NCI-H1417 (cell line): ENCODE results near the gene SORL1.

Experiments
- DNase-seq, 3 experiments: peaks; one replicate each; lab custom pipeline; 2025; lab: John Stamatoyannopoulos, UW

Gene SORL1

GRCh38 chr11:121508449-121508848 is 56.3 kb downstream of the SORL1 start:
- peak in 1 of 3 experiments; percentile 31 for DNase-seq

- DNase-seq, result no peak
Measured at GRCh38 chr11:121510438-121510837, 58.3 kb downstream of the SORL1 start.

GRCh38 chr11:121512468-121513465 is 60.7 kb downstream of the SORL1 start:
- DNase-seq, result peak in 1 of 3 experiments; percentile 11

- peak in 1 of 3 experiments; percentile 48 for DNase-seq
Measured at GRCh38 chr11:121513807-121514206, 61.7 kb downstream of the SORL1 start.

GRCh38 chr11:121514432-121515334 is 62.6 kb downstream of the SORL1 start:
- peak in 1 of 3 experiments; percentile 88 for DNase-seq

- DNase-seq, result no peak
Measured at GRCh38 chr11:121515335-121515671, 63.2 kb downstream of the SORL1 start.

- no peak for DNase-seq
Measured at GRCh38 chr11:121517996-121518395, 65.9 kb downstream of the SORL1 start.

- DNase-seq, result no peak
Measured at GRCh38 chr11:121520243-121521144, 68.4 kb downstream of the SORL1 start.

GRCh38 chr11:121521145-121522042 is 69.3 kb downstream of the SORL1 start:
- no peak for DNase-seq

- no peak for DNase-seq
Measured at GRCh38 chr11:121522043-121522941, 70.2 kb downstream of the SORL1 start.

GRCh38 chr11:121523581-121524232 is 71.6 kb downstream of the SORL1 start:
- peak in 1 of 3 experiments; percentile 66 for DNase-seq

- peak in 1 of 3 experiments; percentile 37 for DNase-seq
Measured at GRCh38 chr11:121524233-121524631, 72.1 kb downstream of the SORL1 start.

GRCh38 chr11:121525376-121525775 is 73.3 kb downstream of the SORL1 start:
- no peak for DNase-seq

- DNase-seq, result no peak
Measured at GRCh38 chr11:121530257-121530656, 78.1 kb downstream of the SORL1 start.

- no peak for DNase-seq
Measured at GRCh38 chr11:121533601-121534000, 81.5 kb downstream of the SORL1 start.

GRCh38 chr11:121534131-121535093 is 82.3 kb downstream of the SORL1 start:
- peak; percentile 15 to 56 (median 53) for DNase-seq

- DNase-seq, result peak in 1 of 3 experiments; percentile 27
Measured at GRCh38 chr11:121535129-121535796, 83.1 kb downstream of the SORL1 start.
